HL-60 (cell line): ENCODE data around the gene CYP2A6.
"Not testable (repeated sequence)": the region's sequence is repeated elsewhere in the genome, so short reads cannot be mapped to it uniquely, and the experiment has no call there.

Source experiments
- CTCF ChIP-seq: IDR thresholded peaks from one replicate; pipeline ENCODE4 v1.5.1; 2011; ENCODE audit warnings: low read length, control low read depth, inconsistent platforms; ENCODE audit not compliant: insufficient read depth
- GABPA ChIP-seq: IDR thresholded peaks from 2 replicates; pipeline ENCODE4 v1.6.1; 2012; ENCODE audit warnings: low read depth
- REST ChIP-seq: IDR thresholded peaks from 2 replicates; pipeline ENCODE4 v1.6.1; 2012; ENCODE audit warnings: low read depth; ENCODE audit not compliant: insufficient replicate concordance

DNA sequence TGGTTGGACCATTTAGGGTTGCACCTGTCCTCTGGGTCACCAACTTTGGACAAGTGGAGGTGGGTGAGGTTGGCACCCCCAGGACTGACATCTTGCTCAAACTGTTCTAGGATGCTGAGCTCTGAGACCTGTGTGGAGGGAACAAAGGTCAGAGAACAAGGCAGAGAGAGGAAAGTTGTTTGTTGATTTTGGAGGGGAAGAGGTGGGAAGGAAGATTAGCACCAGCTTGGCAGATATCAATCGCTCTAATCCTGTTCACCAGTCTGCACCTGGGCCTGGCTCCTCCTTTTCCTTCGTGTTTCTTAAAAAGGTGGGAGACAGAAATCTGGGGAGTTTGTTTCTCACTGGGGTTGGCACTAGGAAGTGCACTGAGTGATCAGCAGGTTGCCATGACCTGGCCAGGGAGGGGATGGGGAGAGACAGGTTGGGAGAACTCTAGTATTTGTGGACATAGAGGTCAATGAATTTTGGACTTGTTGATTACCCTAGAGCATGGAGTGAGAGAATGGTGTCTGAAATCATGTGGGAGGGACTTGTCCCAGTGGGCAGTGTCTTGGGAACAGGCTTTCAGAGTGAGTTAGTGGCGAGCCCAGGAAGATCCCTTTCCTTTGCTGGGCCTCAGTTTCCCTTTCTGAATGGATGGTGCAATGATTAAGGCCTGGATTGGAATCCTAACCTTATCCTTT, 2.4 kb upstream of the CYP2A6 start:
- TF ChIP-seq CTCF, REST, GABPA: not testable (repeated sequence)
